ENCODE data around the gene NEB.
"Not testable (repeated sequence)": the region's sequence is repeated elsewhere in the genome, so short reads cannot be mapped to it uniquely, and the experiment has no call there.

NEB gene

GRCh38 chr2:151557883-151558282 is 176.4 kb downstream of the NEB start:
- H3K9ac ChIP-seq (ENCODE audit: low read length in 2 of 2); H3K4me1 ChIP-seq (ENCODE audit: control insufficient read depth, insufficient read depth, low read length); H3K4me3 ChIP-seq (ENCODE audit: low read length in 2 of 2); H3K36me3 ChIP-seq (ENCODE audit: control insufficient read depth in 2 of 2, insufficient read depth in 2 of 2, low read length in 2 of 2); H3K27ac ChIP-seq (ENCODE audit: low read length); H3K9me3 ChIP-seq (ENCODE audit: control insufficient read depth in 2 of 2, low read length in 2 of 2); H3K27me3 ChIP-seq (ENCODE audit: control insufficient read depth in 1 of 2, insufficient read depth in 2 of 2, low read length in 2 of 2): not testable (repeated sequence)

- Histone ChIP-seq H3K9ac (ENCODE audit: low read length in 2 of 2) (no peak overlapping the region), H3K9me3 (ENCODE audit: control insufficient read depth in 2 of 2, low read length in 2 of 2) (no peaks in the 10 kb centered on the region), H3K4me3 (ENCODE audit: low read length in 2 of 2) (no peak overlapping the region), H3K27me3 (ENCODE audit: control insufficient read depth in 1 of 2, insufficient read depth in 2 of 2, low read length in 2 of 2) (no peaks in the 10 kb centered on the region), H3K4me1 (ENCODE audit: control insufficient read depth, insufficient read depth, low read length) (peaks cover 2% of the 10 kb centered on the region), H3K27ac (ENCODE audit: low read length) (no peak overlapping the region), H3K36me3 (ENCODE audit: control insufficient read depth in 2 of 2, insufficient read depth in 2 of 2, low read length in 2 of 2) (no peaks in the 10 kb centered on the region)
These were observed 178.2 kb downstream of the NEB start for GRCh38 chr2:151556121-151556520.

GRCh38 chr2:151552287-151552686 is 182.0 kb downstream of the NEB start:
- no peak overlapping the region for H3K4me3 ChIP-seq (ENCODE audit: low read length in 2 of 2)
- no peaks in the 10 kb centered on the region for H3K36me3 ChIP-seq (ENCODE audit: control insufficient read depth in 2 of 2, insufficient read depth in 2 of 2, low read length in 2 of 2)
- H3K4me1 ChIP-seq (ENCODE audit: control insufficient read depth, insufficient read depth, low read length) = no peaks in the 10 kb centered on the region
- no peak overlapping the region for H3K27ac ChIP-seq (ENCODE audit: low read length)
- no peak overlapping the region for H3K9ac ChIP-seq (ENCODE audit: low read length in 2 of 2)
- no peaks in the 10 kb centered on the region for H3K9me3 ChIP-seq (ENCODE audit: control insufficient read depth in 2 of 2, low read length in 2 of 2)
- H3K27me3 ChIP-seq (ENCODE audit: control insufficient read depth in 1 of 2, insufficient read depth in 2 of 2, low read length in 2 of 2) = no peaks in the 10 kb centered on the region

- H3K27me3 ChIP-seq (ENCODE audit: control insufficient read depth in 1 of 2, insufficient read depth in 2 of 2, low read length in 2 of 2) = no peaks in the 10 kb centered on the region
- H3K9me3 ChIP-seq (ENCODE audit: control insufficient read depth in 2 of 2, low read length in 2 of 2) = no peaks in the 10 kb centered on the region
- no peak overlapping the region for H3K27ac ChIP-seq (ENCODE audit: low read length)
- H3K4me3 ChIP-seq (ENCODE audit: low read length in 2 of 2) = no peak overlapping the region
- no peaks in the 10 kb centered on the region for H3K4me1 ChIP-seq (ENCODE audit: control insufficient read depth, insufficient read depth, low read length)
- H3K9ac ChIP-seq (ENCODE audit: low read length in 2 of 2) = no peak overlapping the region
- H3K36me3 ChIP-seq (ENCODE audit: control insufficient read depth in 2 of 2, insufficient read depth in 2 of 2, low read length in 2 of 2) = no peaks in the 10 kb centered on the region
These were observed 182.7 kb downstream of the NEB start for GRCh38 chr2:151551556-151551955.

- Histone ChIP-seq H3K27ac (ENCODE audit: low read length) (no peak overlapping the region), H3K9me3 (ENCODE audit: control insufficient read depth in 2 of 2, low read length in 2 of 2) (no peaks in the 10 kb centered on the region), H3K36me3 (ENCODE audit: control insufficient read depth in 2 of 2, insufficient read depth in 2 of 2, low read length in 2 of 2) (no peaks in the 10 kb centered on the region), H3K4me1 (ENCODE audit: control insufficient read depth, insufficient read depth, low read length) (no peaks in the 10 kb centered on the region), H3K9ac (ENCODE audit: low read length in 2 of 2) (no peak overlapping the region), H3K27me3 (ENCODE audit: control insufficient read depth in 1 of 2, insufficient read depth in 2 of 2, low read length in 2 of 2) (no peaks in the 10 kb centered on the region), H3K4me3 (ENCODE audit: low read length in 2 of 2) (no peak overlapping the region)
These were observed 185.1 kb downstream of the NEB start for GRCh38 chr2:151549191-151549590.

- no peaks in the 10 kb centered on the region for H3K4me1 ChIP-seq (ENCODE audit: control insufficient read depth, insufficient read depth, low read length)
- no peak overlapping the region for H3K4me3 ChIP-seq (ENCODE audit: low read length in 2 of 2)
- H3K9me3 ChIP-seq (ENCODE audit: control insufficient read depth in 2 of 2, low read length in 2 of 2) = no peaks in the 10 kb centered on the region
- no peak overlapping the region for H3K27ac ChIP-seq (ENCODE audit: low read length)
- no peak overlapping the region for H3K9ac ChIP-seq (ENCODE audit: low read length in 2 of 2)
- H3K36me3 ChIP-seq (ENCODE audit: control insufficient read depth in 2 of 2, insufficient read depth in 2 of 2, low read length in 2 of 2) = no peaks in the 10 kb centered on the region
- H3K27me3 ChIP-seq (ENCODE audit: control insufficient read depth in 1 of 2, insufficient read depth in 2 of 2, low read length in 2 of 2) = no peaks in the 10 kb centered on the region
These were observed 189.8 kb downstream of the NEB start for GRCh38 chr2:151544449-151544848.

GRCh38 chr2:151543876-151544275 is 190.4 kb downstream of the NEB start:
- Histone ChIP-seq H3K9me3 (ENCODE audit: control insufficient read depth in 2 of 2, low read length in 2 of 2) (no peaks in the 10 kb centered on the region), H3K36me3 (ENCODE audit: control insufficient read depth in 2 of 2, insufficient read depth in 2 of 2, low read length in 2 of 2) (no peaks in the 10 kb centered on the region), H3K4me1 (ENCODE audit: control insufficient read depth, insufficient read depth, low read length) (no peaks in the 10 kb centered on the region), H3K27ac (ENCODE audit: low read length) (no peak overlapping the region), H3K27me3 (ENCODE audit: control insufficient read depth in 1 of 2, insufficient read depth in 2 of 2, low read length in 2 of 2) (no peaks in the 10 kb centered on the region), H3K4me3 (ENCODE audit: low read length in 2 of 2) (no peak overlapping the region), H3K9ac (ENCODE audit: low read length in 2 of 2) (no peak overlapping the region)

GRCh38 chr2:151534001-151534400 is 200.3 kb downstream of the NEB start:
- Histone ChIP-seq H3K4me3 (ENCODE audit: low read length in 2 of 2) (no peak overlapping the region), H3K9ac (ENCODE audit: low read length in 2 of 2) (no peak overlapping the region), H3K36me3 (ENCODE audit: control insufficient read depth in 2 of 2, insufficient read depth in 2 of 2, low read length in 2 of 2) (no peaks in the 10 kb centered on the region), H3K27me3 (ENCODE audit: control insufficient read depth in 1 of 2, insufficient read depth in 2 of 2, low read length in 2 of 2) (no peaks in the 10 kb centered on the region), H3K4me1 (ENCODE audit: control insufficient read depth, insufficient read depth, low read length) (no peaks in the 10 kb centered on the region), H3K9me3 (ENCODE audit: control insufficient read depth in 2 of 2, low read length in 2 of 2) (no peaks in the 10 kb centered on the region), H3K27ac (ENCODE audit: low read length) (no peak overlapping the region)

- Histone ChIP-seq H3K9ac (ENCODE audit: low read length in 2 of 2) (no peak overlapping the region), H3K4me1 (ENCODE audit: control insufficient read depth, insufficient read depth, low read length) (no peaks in the 10 kb centered on the region), H3K9me3 (ENCODE audit: control insufficient read depth in 2 of 2, low read length in 2 of 2) (no peaks in the 10 kb centered on the region), H3K27ac (ENCODE audit: low read length) (no peak overlapping the region), H3K36me3 (ENCODE audit: control insufficient read depth in 2 of 2, insufficient read depth in 2 of 2, low read length in 2 of 2) (no peaks in the 10 kb centered on the region), H3K27me3 (ENCODE audit: control insufficient read depth in 1 of 2, insufficient read depth in 2 of 2, low read length in 2 of 2) (no peaks in the 10 kb centered on the region), H3K4me3 (ENCODE audit: low read length in 2 of 2) (no peak overlapping the region)
These were observed 201.1 kb downstream of the NEB start for GRCh38 chr2:151533127-151533526.

- H3K27ac ChIP-seq (ENCODE audit: low read length) = no peak overlapping the region
- H3K36me3 ChIP-seq (ENCODE audit: control insufficient read depth in 2 of 2, insufficient read depth in 2 of 2, low read length in 2 of 2) = no peaks in the 10 kb centered on the region
- H3K9ac ChIP-seq (ENCODE audit: low read length in 2 of 2) = no peak overlapping the region
These were observed 207.6 kb downstream of the NEB start for GRCh38 chr2:151526572-151527090.

GRCh38 chr2:151525821-151526373 is 208.4 kb downstream of the NEB start:
- no peak overlapping the region for H3K9ac ChIP-seq (ENCODE audit: low read length in 2 of 2)
- no peak overlapping the region for H3K27ac ChIP-seq (ENCODE audit: low read length)
- no peaks in the 10 kb centered on the region for H3K27me3 ChIP-seq (ENCODE audit: control insufficient read depth in 1 of 2, insufficient read depth in 2 of 2, low read length in 2 of 2)
- H3K9me3 ChIP-seq (ENCODE audit: control insufficient read depth in 2 of 2, low read length in 2 of 2) = no peaks in the 10 kb centered on the region
- H3K36me3 ChIP-seq (ENCODE audit: control insufficient read depth in 2 of 2, insufficient read depth in 2 of 2, low read length in 2 of 2) = no peaks in the 10 kb centered on the region
- no peak overlapping the region for H3K4me3 ChIP-seq (ENCODE audit: low read length in 2 of 2)
- no peaks in the 10 kb centered on the region for H3K4me1 ChIP-seq (ENCODE audit: control insufficient read depth, insufficient read depth, low read length)

More at GRCh38 chr2:151526572-151527090, 207.6 kb downstream of the NEB start:
- H3K4me1 ChIP-seq (ENCODE audit: control insufficient read depth, insufficient read depth, low read length) = no peaks in the 10 kb centered on the region
- no peak overlapping the region for H3K4me3 ChIP-seq (ENCODE audit: low read length in 2 of 2)
- no peaks in the 10 kb centered on the region for H3K9me3 ChIP-seq (ENCODE audit: control insufficient read depth in 2 of 2, low read length in 2 of 2)
- H3K27me3 ChIP-seq (ENCODE audit: control insufficient read depth in 1 of 2, insufficient read depth in 2 of 2, low read length in 2 of 2) = no peaks in the 10 kb centered on the region

All from stomach smooth muscle (tissue), 2 donors.